HG03280 (cell line): ENCODE data around the gene RNF166.

Source experiments
- ATAC-seq: cut with Tn5 transposase; IDR thresholded peaks from one replicate; pipeline ENCODE4 v1.9.1; 2021; ENCODE audit warnings: mild to moderate bottlenecking, moderate library complexity; ENCODE audit not compliant: unreplicated experiment

RNF166 gene

DNA sequence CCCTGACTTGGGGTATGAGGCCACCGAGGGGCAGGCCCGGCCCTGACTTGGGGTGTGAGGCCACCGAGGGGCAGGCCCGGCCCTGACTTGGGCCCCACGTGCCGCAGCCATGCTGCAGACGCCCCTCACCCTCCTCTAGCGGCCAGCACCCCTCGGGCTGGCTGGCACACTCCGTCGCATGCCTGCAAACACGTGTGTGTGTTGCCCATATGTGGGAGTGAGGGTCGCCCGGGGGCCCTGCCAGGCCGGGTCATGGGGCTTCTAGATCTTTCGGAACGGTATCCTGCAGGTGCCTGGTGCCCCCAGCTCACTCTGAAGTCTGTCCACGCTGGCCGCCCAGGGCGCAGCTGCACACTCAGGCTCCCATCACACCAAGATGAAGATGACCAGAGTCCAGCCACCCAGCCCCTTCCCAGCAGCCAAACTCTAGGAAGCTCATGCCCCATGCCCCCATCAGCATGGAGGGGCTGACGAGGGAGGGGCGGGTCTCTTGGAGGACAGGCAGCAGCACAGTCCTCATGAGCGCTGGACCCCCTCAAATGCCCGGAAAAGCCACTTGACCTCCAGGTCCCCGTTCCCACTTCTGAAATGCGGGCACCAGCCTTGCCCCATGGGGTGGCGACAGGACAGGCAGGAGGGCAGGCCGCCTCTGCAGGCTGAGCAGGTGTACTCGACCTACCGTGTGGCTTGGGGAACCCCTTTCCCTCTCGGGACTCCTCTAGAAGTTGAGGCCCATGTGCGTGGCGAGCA, 33.9 kb upstream of the RNF166 start:
- no peak for ATAC-seq

DNA sequence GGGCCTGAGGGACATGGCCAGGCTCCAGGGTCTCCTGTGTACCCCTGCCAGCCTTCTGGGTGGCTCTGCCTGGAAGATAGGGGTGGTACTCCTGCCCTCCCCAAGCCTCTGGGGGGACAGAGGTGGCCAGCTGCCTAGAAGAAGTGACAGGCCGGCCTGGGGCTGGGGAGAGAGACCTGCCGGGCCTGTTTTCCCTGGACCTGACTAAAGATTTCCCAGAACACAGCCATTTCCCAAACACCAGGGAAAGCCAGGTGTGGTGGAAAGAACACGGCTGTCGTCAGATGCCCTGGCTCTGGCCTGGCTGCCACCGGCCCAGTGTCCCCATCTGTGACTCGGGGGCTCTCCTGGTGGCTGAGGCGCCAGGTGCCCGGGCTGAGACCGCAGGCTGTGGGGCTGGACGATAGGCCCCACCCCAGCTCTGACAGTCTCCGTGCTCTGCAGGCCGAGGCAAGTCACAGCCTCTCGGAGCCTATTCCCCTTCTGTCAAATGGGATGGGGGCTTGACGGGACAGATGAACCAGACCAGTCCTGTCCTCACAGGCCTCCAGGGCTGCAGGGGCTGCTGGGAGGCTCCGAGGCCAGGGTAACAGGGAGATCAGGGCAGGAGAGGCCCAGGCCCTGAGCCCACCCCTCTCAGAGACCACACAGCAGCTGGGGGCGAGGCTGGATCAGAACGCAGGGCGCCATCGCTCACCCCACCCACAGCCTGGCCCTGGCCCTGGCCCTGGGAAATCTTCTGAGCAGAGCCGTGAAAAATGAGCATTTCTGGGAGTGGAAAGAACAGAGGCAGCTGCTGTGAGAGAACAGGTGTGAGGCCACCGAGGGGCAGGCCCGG, 33.1 kb upstream of the RNF166 start:
- ATAC-seq: no peak

DNA sequence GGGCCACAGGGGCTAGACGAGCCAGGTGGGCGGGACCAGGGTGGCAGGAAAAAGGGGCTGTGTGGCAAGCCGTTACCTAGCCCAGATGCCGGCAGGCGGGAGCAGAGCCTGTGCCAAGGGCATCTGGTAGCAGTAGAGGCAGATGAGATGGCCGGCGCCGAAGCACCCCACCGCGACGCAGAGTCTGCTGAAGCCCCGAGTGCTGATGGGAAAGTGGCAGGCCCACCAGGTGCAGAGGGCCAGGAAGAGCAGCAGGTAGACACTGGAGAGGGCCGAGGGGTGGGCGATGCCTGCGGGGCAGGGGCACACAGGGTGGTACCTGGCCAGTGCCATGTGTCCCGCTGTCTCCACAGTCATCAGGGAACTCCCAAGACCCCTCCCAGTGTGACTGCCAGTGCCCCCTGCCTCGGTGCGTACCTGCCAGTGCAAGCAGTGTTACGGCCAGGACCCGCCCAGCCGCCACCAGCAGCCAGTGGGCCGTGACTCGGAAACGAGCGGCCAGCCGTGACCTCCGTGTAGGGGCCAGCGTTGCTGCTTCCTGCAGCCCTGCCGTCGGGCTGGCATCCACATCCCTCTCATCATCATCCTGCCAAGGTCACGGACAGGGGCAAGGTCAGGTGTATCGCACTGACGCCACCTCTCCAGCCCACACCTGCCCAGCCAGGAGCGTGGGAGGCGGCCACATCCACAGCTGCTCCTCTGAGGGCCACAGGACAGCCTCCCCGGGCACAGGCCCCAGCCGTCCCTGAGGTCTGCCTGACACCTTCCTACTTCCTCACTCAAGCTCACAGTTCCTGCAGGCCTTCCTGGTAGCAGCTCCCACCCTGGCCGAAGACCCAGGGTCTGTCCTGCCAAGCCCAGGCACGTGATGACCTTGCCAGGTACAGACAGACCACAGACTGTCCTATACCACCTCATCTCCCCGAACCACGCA, 32.2 kb upstream of the RNF166 start:
- no peak for ATAC-seq

DNA sequence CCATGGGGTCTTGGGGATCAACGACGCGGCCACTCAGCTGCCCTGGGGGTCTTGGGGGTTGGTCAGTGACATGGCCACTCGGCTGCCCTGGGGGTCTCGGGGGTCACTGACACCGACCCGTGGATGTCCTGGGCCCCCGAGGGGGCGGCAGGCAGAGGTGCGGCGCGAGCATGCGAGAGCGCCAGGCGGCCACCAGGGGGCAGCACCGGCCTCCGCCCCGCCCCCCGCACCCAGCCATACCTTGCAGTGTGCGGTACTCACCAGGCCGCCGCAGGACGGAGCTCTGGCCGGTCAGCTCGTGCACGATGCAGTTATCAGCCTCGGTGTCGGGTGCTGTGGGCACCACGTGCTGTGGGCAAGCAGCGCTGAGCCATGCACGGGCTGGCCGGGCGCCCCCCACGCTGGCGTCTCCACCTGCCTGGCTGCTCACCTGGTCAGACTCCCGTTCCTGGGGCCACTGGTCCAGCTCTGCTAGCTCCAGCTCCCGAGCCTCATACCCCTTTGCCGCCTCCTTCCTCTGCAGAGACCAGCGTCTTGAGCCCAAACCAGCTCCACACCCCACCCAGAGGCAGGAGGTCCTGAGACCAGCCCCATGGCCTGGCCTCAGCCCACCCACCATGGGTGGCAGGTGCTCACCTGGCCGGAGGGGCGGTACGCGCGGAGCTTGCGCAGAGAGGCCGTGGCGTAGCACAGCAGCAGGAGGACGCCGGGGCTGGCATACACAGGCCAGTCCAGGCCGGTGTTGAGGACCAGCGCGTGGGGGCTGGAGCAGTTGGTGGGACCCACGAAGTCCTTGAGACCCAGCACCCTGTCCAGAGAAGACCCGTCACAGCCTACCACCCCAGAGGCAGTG, 31.3 kb upstream of the RNF166 start:
- ATAC-seq: peak; percentile 67

DNA sequence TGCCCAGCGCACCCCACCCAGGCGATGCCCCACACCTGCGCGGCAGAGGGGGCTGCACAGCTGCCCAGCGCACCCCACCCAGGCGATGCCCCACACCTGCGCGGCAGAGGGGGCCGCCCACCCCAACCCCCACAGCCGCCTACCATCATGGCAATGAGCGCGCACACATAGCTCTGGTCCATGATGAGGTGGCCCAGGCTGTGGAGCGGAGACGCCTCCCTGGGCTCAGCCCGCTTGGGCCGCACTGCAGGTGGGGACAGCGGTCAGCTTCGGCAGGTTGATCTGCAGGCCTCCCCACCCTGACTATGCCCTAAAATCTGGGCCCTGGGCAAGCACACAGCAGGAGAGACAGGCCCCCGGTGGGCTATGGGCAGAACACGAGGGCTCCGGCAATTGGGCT, 30.3 kb upstream of the RNF166 start:
- no peak for ATAC-seq

DNA sequence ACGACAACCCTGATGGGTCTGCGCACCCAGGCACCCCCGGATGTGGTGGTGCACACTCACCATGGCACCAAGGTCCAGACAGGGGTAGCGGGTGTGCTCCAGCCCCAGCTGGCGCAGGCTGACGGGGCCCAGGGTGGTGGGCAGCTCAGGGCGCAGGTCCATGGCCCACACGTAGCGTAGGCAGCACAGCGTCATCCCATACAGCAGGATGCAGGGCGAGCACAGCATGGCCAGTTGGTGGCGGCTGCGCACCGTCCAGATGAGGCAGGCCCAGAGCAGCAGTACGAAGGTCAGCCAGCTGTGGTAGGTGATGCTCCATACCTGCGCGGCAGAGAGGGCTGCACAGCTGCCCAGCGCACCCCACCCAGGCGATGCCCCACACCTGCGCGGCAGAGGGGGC, 29.9 kb upstream of the RNF166 start:
- no peak for ATAC-seq

DNA sequence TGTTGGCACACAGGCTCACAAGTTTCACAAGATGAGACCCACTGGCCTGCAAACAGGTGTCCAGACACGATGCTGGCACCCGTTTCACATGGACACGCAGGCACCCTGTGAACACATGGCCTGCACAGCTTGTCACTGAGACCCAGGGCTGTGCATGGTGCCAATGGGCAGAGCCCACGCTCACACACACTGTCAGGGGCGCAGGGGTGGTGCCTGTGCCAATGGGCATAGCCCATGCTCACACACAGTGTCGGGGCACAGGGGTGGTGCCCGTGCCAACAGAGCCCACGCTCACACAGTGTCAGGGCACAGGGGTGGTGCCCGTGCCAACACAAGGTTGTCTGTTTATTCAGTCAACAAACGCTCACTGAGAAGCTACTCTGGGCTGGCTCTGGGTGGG, 29.4 kb upstream of the RNF166 start:
- no peak for ATAC-seq

DNA sequence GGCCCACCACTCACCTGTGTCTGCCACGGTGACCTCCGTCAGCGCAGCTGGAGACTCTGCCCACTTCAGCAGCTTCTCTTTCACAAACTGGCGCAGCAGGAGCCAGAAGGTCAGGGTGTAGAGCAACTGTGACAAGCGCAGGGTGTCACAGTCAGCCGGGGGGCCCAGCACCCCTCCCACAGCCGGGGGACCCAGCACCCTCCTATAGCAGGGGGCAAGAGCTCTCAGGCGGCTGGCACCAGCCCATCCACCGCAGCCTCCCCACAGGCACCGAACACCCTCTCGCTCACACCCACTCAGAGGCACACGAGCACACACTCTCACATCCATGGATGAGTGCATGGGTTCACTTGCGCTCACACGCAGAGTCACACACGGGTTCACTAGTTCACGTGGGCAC, 28.9 kb upstream of the RNF166 start:
- no peak for ATAC-seq

DNA sequence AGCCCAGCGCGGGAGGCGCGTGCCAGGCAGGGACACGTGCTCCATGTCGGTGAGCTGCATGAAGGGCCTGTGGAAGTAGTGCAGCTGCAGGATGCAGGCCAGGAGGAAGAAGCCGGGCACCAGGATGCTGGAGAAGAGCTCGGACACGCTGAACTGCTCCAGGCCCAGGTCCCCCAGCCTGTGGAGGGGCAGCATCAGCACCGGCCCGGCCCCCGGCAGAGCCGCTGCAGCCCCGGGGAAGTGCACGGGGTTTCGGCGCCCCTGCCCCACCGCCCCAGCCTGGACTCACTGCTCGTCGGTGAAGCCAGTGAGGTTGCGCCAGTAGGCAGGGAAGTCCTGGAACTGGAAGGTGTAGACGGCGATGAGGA, 28.1 kb upstream of the RNF166 start:
- no peak for ATAC-seq

DNA sequence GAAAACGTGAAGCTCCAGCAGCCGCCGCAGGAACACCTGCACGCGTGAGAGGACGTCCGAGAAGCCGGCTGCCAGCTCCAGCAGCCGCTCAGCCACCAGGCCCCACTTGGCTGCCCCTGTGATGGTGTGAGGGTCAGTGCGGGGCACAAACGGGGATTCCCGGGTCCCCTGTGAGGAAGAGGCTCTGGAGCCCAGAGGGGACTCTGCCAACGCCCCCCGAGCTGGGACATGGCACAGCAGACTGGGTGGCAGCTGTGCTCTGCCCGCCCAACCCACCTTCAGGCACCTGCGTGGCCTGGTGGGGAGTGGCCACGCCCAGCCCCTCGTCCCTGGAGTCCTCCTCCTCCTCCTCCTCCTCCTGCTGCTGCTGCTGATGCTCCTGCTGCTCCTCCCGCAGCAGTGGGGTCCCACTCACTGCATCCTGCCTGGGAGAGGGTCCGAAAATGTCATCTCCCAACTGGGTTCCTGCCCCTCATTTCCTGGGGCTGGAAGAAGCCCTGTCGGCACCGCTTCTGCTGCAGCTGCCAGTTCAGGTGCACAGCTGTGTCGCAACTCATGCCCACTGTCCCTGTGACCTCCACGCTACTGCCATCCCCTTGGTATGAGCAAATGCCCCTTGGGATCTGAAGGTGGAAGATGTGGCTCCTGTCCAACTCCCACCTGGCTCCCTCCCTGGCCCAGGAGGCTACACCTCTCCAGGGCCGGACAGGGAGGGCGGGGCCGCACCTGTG, 27.6 kb upstream of the RNF166 start:
- ATAC-seq: no peak

DNA sequence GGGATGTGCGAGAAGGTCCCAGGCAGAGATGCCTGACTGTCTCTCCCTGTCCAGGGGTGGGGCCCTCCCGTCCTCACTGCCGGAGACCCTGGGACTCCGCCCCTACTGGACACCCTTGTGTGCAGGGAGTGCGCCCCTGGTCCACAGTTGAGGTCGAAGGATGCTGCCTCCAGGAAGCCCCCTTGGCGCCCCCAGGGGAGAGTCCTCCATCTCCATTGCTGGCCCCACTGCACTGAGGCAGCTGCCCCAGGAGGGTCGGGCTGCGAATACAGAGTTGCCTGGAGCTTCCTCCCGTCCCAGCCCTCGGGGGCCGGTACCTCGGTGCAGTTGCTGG, 26.7 kb upstream of the RNF166 start:
- no peak for ATAC-seq

DNA sequence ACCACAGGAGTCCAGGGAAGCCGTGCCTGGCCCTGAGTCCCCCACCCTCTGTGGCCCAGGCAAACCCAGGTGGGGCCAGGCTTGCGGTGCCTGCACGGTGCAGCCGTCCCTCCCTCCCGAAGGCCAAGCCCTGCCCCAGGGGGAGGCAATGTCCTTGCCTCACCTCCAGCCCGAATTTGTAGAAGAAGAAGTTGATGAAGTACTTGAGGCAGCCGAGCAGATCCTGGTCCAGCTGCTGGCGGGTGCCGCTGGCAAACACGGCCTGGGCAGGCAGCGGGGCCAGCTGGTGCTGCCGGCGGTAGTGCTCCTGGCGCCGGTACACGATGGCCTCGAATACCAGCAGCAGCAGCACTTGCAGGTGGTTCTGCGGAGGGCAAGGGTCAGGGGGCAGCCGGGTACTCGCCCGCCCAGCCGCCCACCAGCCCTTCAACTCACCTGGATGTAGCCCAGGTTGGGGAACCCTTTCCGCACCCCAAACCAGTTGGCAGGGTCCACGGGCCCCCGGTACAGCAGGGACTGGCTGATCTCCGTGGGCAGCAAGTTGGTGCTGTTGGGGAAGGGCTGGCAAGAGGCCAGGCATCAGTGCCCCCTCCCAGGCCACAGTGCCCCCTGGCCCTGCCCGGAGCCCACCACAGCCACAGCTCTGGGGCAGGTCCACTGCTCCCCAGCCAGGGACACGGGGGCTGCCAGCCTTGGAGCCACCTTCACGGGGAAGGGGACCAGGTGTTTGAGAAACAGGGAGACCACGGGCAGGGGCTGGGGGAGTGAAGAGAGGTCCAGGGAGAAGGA, 26.2 kb upstream of the RNF166 start:
- ATAC-seq: no peak

DNA sequence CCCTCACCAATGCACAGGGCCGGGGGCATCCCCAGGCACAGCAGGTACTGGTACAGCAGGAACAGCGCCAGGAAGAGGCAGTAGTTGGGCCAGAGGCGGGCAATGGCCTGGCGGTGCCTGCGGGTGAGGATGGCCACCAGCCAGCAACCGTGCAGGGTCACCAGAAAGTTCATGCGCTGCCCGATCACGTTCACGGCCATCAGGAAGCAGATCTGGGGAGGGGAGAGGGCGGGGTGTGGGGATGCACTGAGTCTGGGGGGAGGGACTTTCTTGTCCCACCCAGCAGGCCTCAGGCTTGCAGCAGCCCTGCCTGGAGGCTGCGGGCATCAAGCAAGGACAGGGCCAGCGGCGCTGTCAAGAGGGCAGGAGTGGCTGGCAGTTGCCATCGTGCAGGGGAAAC, 25.5 kb upstream of the RNF166 start:
- ATAC-seq: no peak

DNA sequence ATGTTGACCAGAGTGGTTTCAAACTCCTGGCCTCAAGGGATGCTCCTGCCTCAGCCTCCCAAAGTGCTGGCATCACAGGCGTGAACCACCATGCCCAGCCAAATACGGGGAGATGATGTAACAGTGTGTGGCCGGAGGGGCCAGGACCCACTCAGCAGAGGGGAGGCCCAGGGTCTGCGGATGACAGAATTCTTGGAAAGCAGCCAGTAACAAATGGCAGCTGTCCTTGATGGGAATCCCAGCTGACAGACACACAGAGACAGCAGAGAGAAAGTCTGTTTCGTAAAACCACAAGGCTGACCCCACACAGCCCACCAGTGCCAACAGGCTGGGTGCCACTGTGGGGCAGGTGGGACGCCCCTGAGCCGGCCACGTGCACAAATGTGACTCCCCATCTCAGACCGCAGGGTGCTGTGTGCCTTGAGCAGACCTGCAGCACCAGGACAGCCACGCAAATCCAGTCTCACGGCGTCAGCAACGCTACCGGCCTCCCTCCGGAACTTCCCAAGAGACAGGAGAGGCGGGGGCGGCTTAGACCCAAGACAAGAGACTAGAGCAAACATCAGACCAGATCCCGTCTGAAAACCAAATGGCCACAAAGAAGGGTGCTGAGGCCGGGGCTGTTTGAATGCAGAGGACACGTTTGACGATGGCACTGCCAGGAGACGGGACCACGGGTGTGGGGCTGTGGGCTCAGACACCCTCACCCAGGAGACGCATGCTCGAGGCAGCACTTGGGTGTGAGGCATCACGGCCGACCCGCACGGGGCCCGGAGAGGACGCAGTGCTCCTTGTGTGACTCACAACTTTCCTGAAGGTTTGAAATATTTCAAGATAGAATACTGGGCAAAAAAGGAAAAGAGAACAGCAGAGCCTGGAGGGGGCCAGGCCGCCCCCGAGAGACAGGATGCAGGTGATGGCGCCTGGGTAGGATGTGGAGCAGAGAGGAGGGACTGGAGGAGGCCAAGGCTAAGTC, 24.7 kb upstream of the RNF166 start:
- ATAC-seq: no peak

DNA sequence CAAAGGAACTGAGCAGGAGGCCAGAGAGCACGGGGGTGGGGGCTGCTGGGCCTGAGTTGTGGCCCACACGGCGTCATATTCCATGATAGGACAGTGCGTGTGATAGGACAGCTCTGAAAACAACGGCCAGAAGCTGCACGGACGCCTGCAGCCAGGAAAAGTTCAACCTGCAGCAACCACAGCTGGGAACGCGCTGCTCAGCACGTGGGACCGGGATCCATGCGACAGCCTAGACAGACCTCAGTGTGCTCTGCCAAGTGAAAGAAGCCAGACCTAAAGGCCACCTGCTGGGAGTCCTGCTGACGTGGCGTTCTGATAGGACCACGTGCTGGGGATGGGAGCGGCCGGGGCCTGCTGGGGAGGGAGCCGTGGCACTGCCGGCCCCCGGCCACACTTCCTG, 21.7 kb upstream of the RNF166 start:
- no peak for ATAC-seq

DNA sequence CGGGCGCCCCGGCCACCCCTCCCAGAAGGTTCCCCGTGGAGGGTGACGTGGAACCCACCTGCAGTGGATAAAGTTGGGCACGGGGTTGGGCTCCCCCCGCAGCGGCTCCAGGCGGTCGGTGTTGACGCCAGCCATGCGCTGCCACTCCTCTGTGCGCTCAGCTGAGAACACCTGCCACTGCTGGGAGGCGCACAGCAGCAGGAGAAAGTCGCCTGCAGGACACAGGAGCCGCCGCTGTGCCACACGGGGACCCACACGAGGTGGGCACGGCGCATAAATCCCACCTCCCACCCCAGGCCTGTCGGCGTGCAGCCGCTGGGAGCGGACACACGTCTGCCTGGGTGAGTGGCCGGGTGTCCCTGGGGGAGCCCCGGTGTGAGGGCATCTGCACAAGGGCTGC, 20.8 kb upstream of the RNF166 start:
- ATAC-seq: no peak

DNA sequence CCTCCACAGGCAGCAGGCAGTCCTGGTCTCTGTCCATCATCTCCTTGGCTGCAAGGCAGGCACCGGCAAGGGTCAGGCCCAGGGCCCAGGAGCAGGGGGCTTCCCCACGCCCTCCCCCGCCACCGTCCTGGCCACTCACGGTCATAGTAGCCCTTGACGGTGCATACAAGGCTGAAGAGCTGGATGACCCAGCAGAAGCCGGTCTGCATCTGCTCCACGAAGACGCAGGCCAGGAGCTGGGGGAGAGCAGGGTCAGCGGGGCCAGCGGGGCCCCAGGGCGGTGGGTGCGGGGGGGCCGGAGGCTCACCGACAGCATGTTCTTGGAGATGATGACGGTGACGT, 20.2 kb upstream of the RNF166 start:
- ATAC-seq: no peak
